Common myeloid progenitor, CD34-positive (primary cell): ENCODE results near the gene OR5M3. TPM values are rescaled to one million over a fixed set of nuclear protein-coding genes. Genes with fewer than 3 reads are reported as not detected.

Source experiments
- CTCF ChIA-PET: fragments of 350-600 bp; sonication (Branson Sonifier 250); formaldehyde crosslinking; loops from one replicate; lab custom pipeline; 2021; ENCODE audit warnings: antibody characterized with exemption; lab: Charles Lee
- POLR2A ChIA-PET: fragments of 350-600 bp; sonication (Branson Sonifier 250); formaldehyde crosslinking; loops from one replicate; lab custom pipeline; 2021; ENCODE audit warnings: antibody characterized with exemption; lab: Charles Lee
- DNase-seq, 3 donors: peaks; one replicate each; pipeline versions ENCODE4 v3.0.0 to v3.0.0-alpha.2; 2013
- H3K27ac ChIP-seq, 2 experiments: 1 replicate in 1 of 2; 2 replicates in 1 of 2; pipeline ENCODE4 v1.7.0; 2013; ENCODE audit warnings: inconsistent platforms in 2 of 2, low read length in 2 of 2, mild to moderate bottlenecking in 2 of 2, low read depth in 1 of 2, moderate library complexity in 1 of 2; ENCODE audit not compliant: severe bottlenecking in 2 of 2, insufficient read depth in 1 of 2, poor library complexity in 1 of 2
- H3K27me3 ChIP-seq, 5 experiments: replicated peaks in 2 of 5; 1 replicate in 3 of 5; 2 replicates in 2 of 5; pipeline versions ENCODE4 v1.6.1 to v1.7.0; 2013; ENCODE audit warnings: low read length in 4 of 5, mild to moderate bottlenecking in 2 of 5, moderate library complexity in 2 of 5, inconsistent platforms in 1 of 5; ENCODE audit not compliant: insufficient read depth in 5 of 5, control insufficient read depth in 4 of 5
- H3K36me3 ChIP-seq, 4 experiments: 1 replicate in 2 of 4; 2 replicates in 2 of 4; pipeline versions ENCODE4 v1.6.1 to v1.7.0; 2013; ENCODE audit warnings: low read length in 3 of 4, control low read depth in 1 of 4, mild to moderate bottlenecking in 1 of 4; ENCODE audit not compliant: control insufficient read depth in 4 of 4, insufficient read depth in 4 of 4
- H3K4me1 ChIP-seq, 4 experiments: 1 replicate in 3 of 4; 2 replicates in 1 of 4; pipeline versions ENCODE4 v1.6.1 to v1.7.1; 2013; ENCODE audit warnings: low read length in 3 of 4, mild to moderate bottlenecking in 3 of 4, control low read depth in 1 of 4, inconsistent platforms in 1 of 4, moderate library complexity in 1 of 4; ENCODE audit not compliant: control insufficient read depth in 4 of 4, insufficient read depth in 4 of 4; ENCODE audit errors: control extremely low read depth in 1 of 4
- H3K4me3 ChIP-seq, 7 experiments: 1 replicate in 4 of 7; 2 replicates in 3 of 7; pipeline versions ENCODE4 v1.5.1 to v1.7.0; 2013; ENCODE audit warnings: mild to moderate bottlenecking in 7 of 7, low read length in 6 of 7, moderate library complexity in 6 of 7, inconsistent platforms in 2 of 7, low read depth in 2 of 7, control low read depth in 1 of 7; ENCODE audit not compliant: insufficient read depth in 4 of 7, control insufficient read depth in 1 of 7; ENCODE audit errors: extremely low read depth in 1 of 7
- H3K9me3 ChIP-seq, 5 experiments: 1 replicate in 4 of 5; 2 replicates in 1 of 5; pipeline versions ENCODE4 v1.6.1 to v1.7.1; 2013; ENCODE audit warnings: low read length in 4 of 5, mild to moderate bottlenecking in 2 of 5, inconsistent platforms in 1 of 5, low read depth in 1 of 5, moderate library complexity in 1 of 5; ENCODE audit not compliant: control insufficient read depth in 4 of 5, insufficient read depth in 2 of 5; ENCODE audit errors: control extremely low read depth in 1 of 5
- WGBS: methylation state at CpG from one replicate; pipeline ENCODE4 v1.1.5; 2013; ENCODE audit not compliant: insufficient coverage; 5-methylcytosine and 5-hydroxymethylcytosine counted together
- polyA plus RNA-seq: library from polyadenylated mRNA; unstranded; fragments of 120-200 nt; gene quantifications from one replicate; pipeline ENCODE4 v1.2.1, GENCODE V29; 2013

The OR5M3 gene
- polyA plus RNA-seq: not detected

DNA sequence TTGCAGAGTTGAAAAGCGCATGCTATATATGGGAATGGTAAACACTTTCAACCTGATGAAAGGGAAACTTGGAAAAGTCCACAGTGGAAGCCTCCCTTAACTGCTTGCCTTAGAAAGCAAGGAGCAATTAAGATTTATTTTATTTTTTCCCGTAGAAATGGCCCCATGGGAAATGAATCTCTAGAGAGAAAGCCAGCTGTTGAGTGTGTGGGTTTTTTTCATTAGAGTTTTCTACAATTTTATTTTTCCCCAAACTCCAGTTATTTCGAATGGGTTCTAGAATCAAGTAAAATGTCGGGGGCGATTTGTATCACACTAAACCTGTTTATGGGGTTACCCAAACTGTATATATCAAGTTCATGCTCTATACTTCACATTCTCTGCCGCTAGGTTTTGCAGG, at the start of gene OR5M3:
TSS of gene OR5M3 (minus strand) at position 101 of the 400 bp plus-strand sequence. CDS start 2,855 bp downstream, outside the sequence.
- H3K4me3 ChIP-seq: no peak within 1 kb of the TSS
- no peaks in the 10 kb centered on the region for H3K4me1 ChIP-seq
- WGBS: 100% methylated on average over 1 of the region's 6 CpGs
- DNase-seq: no peak
- CTCF ChIA-PET: no interaction called here
- no peaks in the 10 kb centered on the region for H3K36me3 ChIP-seq
- H3K27ac ChIP-seq: no peak within 1 kb of the TSS
- POLR2A ChIA-PET: no interaction called here
- no peaks in the 10 kb centered on the region for H3K9me3 ChIP-seq
- H3K27me3 ChIP-seq: no peaks in the 10 kb centered on the region

DNA sequence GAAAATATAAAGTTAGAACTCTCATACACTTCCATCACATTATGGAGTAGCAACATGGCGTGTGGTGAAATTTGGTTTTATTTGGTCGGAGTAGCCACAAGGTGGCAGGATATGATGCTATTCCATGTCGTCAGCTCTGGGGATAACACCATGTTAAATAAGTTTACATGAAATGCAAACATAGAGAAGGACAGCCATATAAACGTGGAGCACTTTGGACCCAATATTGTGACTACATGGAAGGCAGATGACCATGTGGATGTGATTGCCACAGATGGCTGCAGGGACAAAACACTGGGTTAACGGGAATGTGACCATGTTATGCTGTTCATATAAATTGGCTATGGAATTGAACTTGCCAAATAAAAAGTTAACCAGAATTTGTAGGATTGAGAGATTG, 48.9 kb upstream of the OR5M3 start:
- Histone ChIP-seq H3K4me3 (no peak overlapping the region), H3K27ac (no peak overlapping the region), H3K27me3 (no peaks in the 10 kb centered on the region), H3K4me1 (no peaks in the 10 kb centered on the region), H3K36me3 (no peaks in the 10 kb centered on the region), H3K9me3 (no peaks in the 10 kb centered on the region)
- DNase-seq: no peak
- 65% methylated on average over 5 of the region's 5 CpGs for WGBS
- ChIA-PET CTCF (no interaction called here), POLR2A (no interaction called here)

DNA sequence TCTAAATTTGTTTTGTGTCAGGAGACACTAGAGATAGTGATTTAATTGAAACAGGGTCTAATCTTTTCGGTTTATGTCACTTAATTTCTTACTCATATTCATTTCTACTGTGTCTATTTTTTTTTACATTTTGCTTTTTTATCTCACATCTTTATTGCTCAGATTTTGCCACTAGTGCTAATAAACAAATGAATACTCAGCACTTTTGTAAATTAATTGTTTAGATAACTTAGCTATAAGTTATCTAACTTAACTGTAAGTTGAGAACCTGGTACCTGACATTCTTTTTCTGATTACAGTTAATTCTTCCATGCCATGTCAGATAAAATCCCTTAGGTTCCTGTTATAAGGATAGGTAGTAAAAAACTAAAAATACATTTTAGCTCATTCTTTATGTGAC, 40.1 kb upstream of the OR5M3 start:
- POLR2A ChIA-PET: no interaction called here
- no CpG with 5 or more reads among the region's 1 CpG for WGBS

DNA sequence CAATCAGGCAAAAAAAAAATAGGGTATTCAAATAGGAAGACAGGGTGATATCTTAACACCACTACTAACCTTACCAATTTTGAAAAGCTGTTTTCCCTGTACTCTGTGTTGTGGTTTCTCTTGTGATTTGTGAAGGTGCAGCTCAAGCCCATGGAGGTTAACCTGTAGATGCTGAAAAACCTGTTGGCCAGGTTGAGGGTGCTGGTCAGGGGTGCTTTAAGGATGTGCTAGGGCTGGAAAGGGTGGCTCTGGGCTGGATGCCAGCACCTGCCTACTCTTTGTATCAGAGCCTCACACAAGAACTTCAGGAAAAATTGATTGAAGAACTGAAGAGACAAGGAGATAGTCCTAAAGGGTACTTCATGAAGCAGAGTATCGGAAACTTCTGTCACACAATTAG, 36.3 kb upstream of the OR5M3 start:
- Histone ChIP-seq H3K36me3 (no peaks in the 10 kb centered on the region), H3K4me1 (no peaks in the 10 kb centered on the region), H3K27ac (no peak overlapping the region), H3K4me3 (no peak overlapping the region), H3K9me3 (no peaks in the 10 kb centered on the region), H3K27me3 (no peaks in the 10 kb centered on the region)
- CTCF ChIA-PET: no interaction called here
- WGBS: no CpG with 5 or more reads among the region's 1 CpG
- no peak for DNase-seq
- POLR2A ChIA-PET: no interaction called here

More for the DNA sequence above, 40.1 kb upstream of the OR5M3 start:
- no peak overlapping the region for H3K4me3 ChIP-seq
- H3K36me3 ChIP-seq: no peaks in the 10 kb centered on the region
- no peaks in the 10 kb centered on the region for H3K9me3 ChIP-seq
- H3K27me3 ChIP-seq: no peaks in the 10 kb centered on the region
- no peak for DNase-seq
- H3K4me1 ChIP-seq: no peaks in the 10 kb centered on the region
- CTCF ChIA-PET: no interaction called here
- no peak overlapping the region for H3K27ac ChIP-seq

DNA sequence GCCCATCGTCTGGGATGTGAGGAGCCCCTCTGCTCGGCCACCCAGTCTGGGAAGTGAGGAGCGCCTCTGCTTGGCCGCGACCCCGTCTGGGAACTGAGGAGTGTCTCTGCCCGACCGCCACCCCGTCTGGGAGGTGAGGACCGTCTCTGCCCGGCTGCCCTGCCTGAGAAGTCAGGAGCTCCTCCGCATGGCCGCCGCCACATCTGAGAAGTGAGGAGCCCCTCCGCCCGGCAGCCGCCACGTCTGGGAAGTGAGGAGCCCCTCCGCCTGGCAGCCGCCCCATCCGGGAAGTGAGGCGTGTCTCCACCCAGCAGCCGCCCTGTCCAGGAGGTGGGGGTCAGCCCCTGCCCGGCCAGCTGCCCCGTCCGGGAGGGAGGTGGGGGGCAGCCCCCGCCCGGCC, 23.9 kb upstream of the OR5M3 start:
- 96% methylated on average over 24 of the region's 28 CpGs for WGBS
- no peaks in the 10 kb centered on the region for H3K4me1 ChIP-seq
- H3K36me3 ChIP-seq: no peaks in the 10 kb centered on the region
- H3K4me3 ChIP-seq: no peak overlapping the region
- peaks cover 0 to 2% (median 0%) of the 10 kb centered on the region in 5 experiments for H3K9me3 ChIP-seq
- no peaks in the 10 kb centered on the region for H3K27me3 ChIP-seq
- H3K27ac ChIP-seq: no peak overlapping the region
- POLR2A ChIA-PET: no interaction called here
- no peak for DNase-seq
- CTCF ChIA-PET: no interaction called here

DNA sequence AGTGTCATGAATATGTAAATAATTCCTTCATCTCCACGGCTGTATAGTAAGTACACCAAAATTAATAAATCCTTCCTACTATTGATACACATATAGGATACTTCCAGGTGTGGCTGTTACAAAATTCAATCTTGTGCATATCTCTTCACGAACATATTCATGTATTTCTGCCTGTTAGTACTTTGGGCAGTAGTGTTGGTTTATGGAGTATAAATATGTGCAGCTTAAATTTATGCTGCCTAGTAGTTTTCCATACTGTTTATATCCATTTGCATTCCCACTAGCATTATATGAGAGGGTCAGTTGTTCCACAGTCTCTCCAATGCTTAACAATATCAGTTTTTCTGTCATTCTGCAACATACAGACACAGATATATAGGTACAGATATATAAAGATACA, 22.0 kb upstream of the OR5M3 start:
- no peaks in the 10 kb centered on the region for H3K36me3 ChIP-seq
- no peak overlapping the region for H3K27ac ChIP-seq
- no peak overlapping the region for H3K4me3 ChIP-seq
- no peaks in the 10 kb centered on the region for H3K4me1 ChIP-seq
- no peak for DNase-seq
- POLR2A ChIA-PET: no interaction called here
- H3K27me3 ChIP-seq: no peaks in the 10 kb centered on the region
- peaks cover 0 to 2% (median 0%) of the 10 kb centered on the region in 5 experiments for H3K9me3 ChIP-seq
- CTCF ChIA-PET: no interaction called here
- no CpG with 5 or more reads among the region's 2 CpGs for WGBS

DNA sequence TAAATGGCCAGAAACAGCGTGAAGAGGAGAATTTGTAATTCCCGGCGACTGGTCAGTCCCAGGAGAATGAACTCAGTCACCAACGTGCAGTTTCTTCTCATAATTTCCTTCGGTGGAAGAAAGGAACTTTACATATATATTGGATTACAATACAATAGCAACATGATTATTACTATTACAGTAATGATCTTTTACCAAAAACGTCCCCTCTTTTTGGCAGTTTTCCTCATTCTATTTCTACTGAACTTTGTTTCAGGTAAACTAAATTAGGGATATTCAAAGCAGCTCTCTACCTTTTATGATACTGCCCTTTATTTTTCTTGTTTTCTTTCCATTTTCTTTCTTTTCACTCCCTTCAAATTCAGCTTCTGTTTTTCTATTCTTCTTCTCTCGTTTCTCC, 18.1 kb upstream of the OR5M3 start, which contains the start of gene OR5M8:
TSS of gene OR5M8 (minus strand) at position 101 of the 400 bp plus-strand sequence. CDS start at position 101, 0 bp downstream.
- CTCF ChIA-PET: no interaction called here
- no peak within 1 kb of the TSS for H3K4me3 ChIP-seq
- DNase-seq: no peak
- H3K9me3 ChIP-seq: no peaks in the 10 kb centered on the region
- POLR2A ChIA-PET: no interaction called here
- H3K36me3 ChIP-seq: no peaks in the 10 kb centered on the region
- no peak within 1 kb of the TSS for H3K27ac ChIP-seq
- no peaks in the 10 kb centered on the region for H3K4me1 ChIP-seq
- WGBS: no CpG with 5 or more reads among the region's 7 CpGs
- no peaks in the 10 kb centered on the region for H3K27me3 ChIP-seq
